ENCODE results near the gene AKAP10.
"Not testable (repeated sequence)": the region's sequence is repeated elsewhere in the genome, so short reads cannot be mapped to it uniquely, and the experiment has no call there.

AKAP10 gene

GRCh38 chr17:19973156-19973555 lies 4.5 kb downstream of the AKAP10 start:
- Histone ChIP-seq H3K9me3 (replicated peaks; ENCODE audit: low read length) (no peaks in the 10 kb centered on the region), H3K4me1 (ENCODE audit: control insufficient read depth, insufficient read depth, low read length) (peaks cover 7% of the 10 kb centered on the region), H3K27me3 (ENCODE audit: control insufficient read depth, insufficient read depth, low read length) (no peaks in the 10 kb centered on the region), H3K4me3 (ENCODE audit: low read length) (no peak overlapping the region), H3K36me3 (ENCODE audit: insufficient read depth, low read length) (peaks cover 17% of the 10 kb centered on the region), H3K4me2 (ENCODE audit: low read length) (no peak overlapping the region), H3K9ac (ENCODE audit: low read depth, low read length) (no peak overlapping the region)

GRCh38 chr17:19962954-19963353 lies 14.7 kb downstream of the AKAP10 start:
- H3K4me1 ChIP-seq (ENCODE audit: control insufficient read depth, insufficient read depth, low read length); H3K4me3 ChIP-seq (ENCODE audit: low read length); H3K27me3 ChIP-seq (ENCODE audit: control insufficient read depth, insufficient read depth, low read length); H3K9ac ChIP-seq (ENCODE audit: low read depth, low read length); H3K4me2 ChIP-seq (ENCODE audit: low read length); H3K9me3 ChIP-seq (replicated peaks; ENCODE audit: low read length): not testable (repeated sequence)
- H3K36me3 ChIP-seq (ENCODE audit: insufficient read depth, low read length): peaks cover 37% of the 10 kb centered on the region

- Histone ChIP-seq H3K9ac (ENCODE audit: low read depth, low read length) (peak overlapping the region; percentile 29), H3K27me3 (ENCODE audit: control insufficient read depth, insufficient read depth, low read length) (no peaks in the 10 kb centered on the region), H3K36me3 (ENCODE audit: insufficient read depth, low read length) (peaks cover 30% of the 10 kb centered on the region), H3K4me2 (ENCODE audit: low read length) (peak overlapping the region; percentile 68), H3K4me3 (ENCODE audit: low read length) (peak overlapping the region; percentile 45), H3K4me1 (ENCODE audit: control insufficient read depth, insufficient read depth, low read length) (peaks cover 11% of the 10 kb centered on the region), H3K9me3 (replicated peaks; ENCODE audit: low read length) (no peaks in the 10 kb centered on the region)
Observed at GRCh38 chr17:19958023-19958422, 19.6 kb downstream of the AKAP10 start.

DNA sequence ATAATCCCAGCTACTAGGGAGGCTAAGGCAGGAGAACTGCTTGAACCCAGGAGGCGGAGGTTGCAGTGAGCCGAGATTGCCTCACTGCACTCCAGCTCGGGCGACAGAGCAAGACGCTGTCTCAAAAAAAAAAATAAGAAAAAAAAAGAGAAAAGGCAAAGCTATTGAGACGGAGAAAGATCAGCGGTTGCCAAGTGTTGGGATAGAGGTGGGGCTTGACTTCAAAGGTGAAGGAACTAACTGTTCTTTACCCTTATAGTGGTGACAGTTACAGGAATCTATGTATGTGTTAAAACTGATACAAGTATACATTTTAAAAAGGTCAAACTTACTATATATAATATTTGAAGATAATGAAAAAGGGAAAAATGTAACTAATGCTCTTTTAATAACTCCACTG lies 22.5 kb downstream of the AKAP10 start:
- peaks cover 11% of the 10 kb centered on the region for H3K4me1 ChIP-seq (ENCODE audit: control insufficient read depth, insufficient read depth, low read length)
- H3K9me3 ChIP-seq (replicated peaks; ENCODE audit: low read length): no peaks in the 10 kb centered on the region
- no peaks in the 10 kb centered on the region for H3K27me3 ChIP-seq (ENCODE audit: control insufficient read depth, insufficient read depth, low read length)
- H3K4me2 ChIP-seq (ENCODE audit: low read length): no peak overlapping the region
- peaks cover 15% of the 10 kb centered on the region for H3K36me3 ChIP-seq (ENCODE audit: insufficient read depth, low read length)
- no peak overlapping the region for H3K9ac ChIP-seq (ENCODE audit: low read depth, low read length)
- no peak overlapping the region for H3K4me3 ChIP-seq (ENCODE audit: low read length)

DNA sequence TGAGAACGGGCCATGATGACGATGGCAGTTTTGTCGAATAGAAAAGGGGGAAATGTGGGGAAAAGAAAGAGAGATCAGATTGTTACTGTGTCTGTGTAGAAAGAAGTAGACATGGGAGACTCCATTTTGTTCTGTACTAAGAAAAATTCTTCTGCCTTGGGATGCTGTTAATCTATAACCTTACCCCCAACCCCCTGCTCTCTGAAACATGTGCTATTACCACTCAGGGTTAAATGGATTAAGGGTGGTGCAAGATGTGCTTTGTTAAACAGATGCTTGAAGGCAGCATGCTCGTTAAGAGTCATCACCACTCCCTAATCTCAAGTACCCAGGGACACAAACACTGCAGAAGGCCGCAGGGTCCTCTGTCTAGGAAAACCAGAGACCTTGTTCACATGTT lies 26.2 kb downstream of the AKAP10 start:
- not testable (repeated sequence) for H3K27me3 ChIP-seq (ENCODE audit: control insufficient read depth, insufficient read depth, low read length); H3K4me2 ChIP-seq (ENCODE audit: low read length); H3K9ac ChIP-seq (ENCODE audit: low read depth, low read length); H3K9me3 ChIP-seq (replicated peaks; ENCODE audit: low read length); H3K4me3 ChIP-seq (ENCODE audit: low read length); H3K4me1 ChIP-seq (ENCODE audit: control insufficient read depth, insufficient read depth, low read length)
- peaks cover 23% of the 10 kb centered on the region for H3K36me3 ChIP-seq (ENCODE audit: insufficient read depth, low read length)

DNA sequence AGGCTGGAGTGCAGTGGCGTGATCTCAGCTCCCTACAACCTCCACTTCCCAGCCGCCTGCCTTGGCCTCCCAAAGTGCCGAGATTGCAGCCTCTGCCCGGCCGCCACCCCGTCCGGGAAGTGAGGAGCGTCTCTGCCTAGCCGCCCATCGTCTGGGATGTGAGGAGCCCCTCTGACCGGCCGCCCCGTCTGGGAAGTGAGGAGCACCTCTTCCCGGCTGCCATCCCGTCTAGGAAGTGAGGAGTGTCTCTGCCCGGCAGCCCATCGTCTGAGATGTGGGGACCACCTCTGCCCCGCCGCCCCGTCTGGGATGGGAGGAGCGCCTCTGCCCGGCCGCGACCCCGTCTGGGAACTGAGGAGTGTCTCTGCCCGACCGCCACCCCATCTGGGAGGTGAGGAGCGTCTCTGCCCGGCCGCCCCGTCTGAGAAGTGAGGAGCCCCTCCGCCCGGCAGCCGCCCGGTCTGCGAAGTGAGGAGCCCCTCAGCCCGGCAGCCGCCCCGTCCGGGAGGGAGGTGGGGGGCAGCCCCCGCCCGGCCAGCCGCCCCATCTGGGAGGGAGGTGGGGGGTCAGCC lies 26.9 kb downstream of the AKAP10 start:
- not testable (repeated sequence) for H3K4me1 ChIP-seq (ENCODE audit: control insufficient read depth, insufficient read depth, low read length); H3K4me2 ChIP-seq (ENCODE audit: low read length); H3K4me3 ChIP-seq (ENCODE audit: low read length); H3K27me3 ChIP-seq (ENCODE audit: control insufficient read depth, insufficient read depth, low read length); H3K9me3 ChIP-seq (replicated peaks; ENCODE audit: low read length); H3K9ac ChIP-seq (ENCODE audit: low read depth, low read length)
- H3K36me3 ChIP-seq (ENCODE audit: insufficient read depth, low read length): peaks cover 20% of the 10 kb centered on the region

DNA sequence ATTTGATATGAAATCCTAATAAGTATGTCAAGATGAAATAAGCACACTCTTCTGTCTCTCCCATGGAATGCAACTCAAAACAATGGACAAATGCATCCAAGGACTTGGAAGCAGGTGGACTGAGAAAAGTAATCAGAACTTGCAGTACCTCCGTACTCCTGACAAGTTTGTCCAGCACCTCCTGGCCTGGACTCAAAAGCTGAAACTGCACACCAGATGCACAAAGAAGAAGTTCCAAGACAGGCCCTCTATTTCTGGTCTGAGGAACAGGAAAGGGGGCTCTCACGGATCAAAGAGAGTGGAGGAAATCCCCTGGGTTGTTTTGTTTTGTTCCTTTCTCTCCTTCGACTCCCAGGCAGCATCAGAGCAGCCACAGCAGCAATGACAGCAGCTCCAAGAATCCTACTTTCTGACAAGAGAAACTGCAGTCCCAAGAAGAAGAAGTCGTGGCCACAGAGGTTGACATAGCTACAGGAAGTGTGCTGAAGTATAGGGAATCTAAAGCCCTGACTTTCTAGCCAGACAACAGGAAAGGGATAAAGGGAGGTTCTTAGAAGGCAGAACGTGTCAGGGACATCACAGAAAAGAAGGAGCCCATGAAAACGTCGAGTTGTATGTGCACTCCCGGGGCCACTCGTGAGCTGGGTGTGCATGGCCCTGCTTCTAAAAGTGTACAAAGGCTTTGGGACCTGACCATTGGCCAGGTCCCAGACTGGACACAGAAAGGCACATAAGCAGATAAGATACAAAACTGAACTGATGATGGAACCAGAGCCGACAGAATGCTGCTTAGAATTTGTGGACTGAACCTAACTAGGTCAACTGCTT lies 29.3 kb downstream of the AKAP10 start:
- H3K9me3 ChIP-seq (replicated peaks; ENCODE audit: low read length): no peaks in the 10 kb centered on the region
- peaks cover 20% of the 10 kb centered on the region for H3K36me3 ChIP-seq (ENCODE audit: insufficient read depth, low read length)
- H3K9ac ChIP-seq (ENCODE audit: low read depth, low read length): no peak overlapping the region
- no peak overlapping the region for H3K4me3 ChIP-seq (ENCODE audit: low read length)
- no peaks in the 10 kb centered on the region for H3K27me3 ChIP-seq (ENCODE audit: control insufficient read depth, insufficient read depth, low read length)
- no peaks in the 10 kb centered on the region for H3K4me1 ChIP-seq (ENCODE audit: control insufficient read depth, insufficient read depth, low read length)
- no peak overlapping the region for H3K4me2 ChIP-seq (ENCODE audit: low read length)

- H3K36me3 ChIP-seq (ENCODE audit: insufficient read depth, low read length): peaks cover 20% of the 10 kb centered on the region
- H3K4me1 ChIP-seq (ENCODE audit: control insufficient read depth, insufficient read depth, low read length): no peaks in the 10 kb centered on the region
- H3K4me2 ChIP-seq (ENCODE audit: low read length): no peak overlapping the region
- H3K4me3 ChIP-seq (ENCODE audit: low read length): no peak overlapping the region
- no peaks in the 10 kb centered on the region for H3K27me3 ChIP-seq (ENCODE audit: control insufficient read depth, insufficient read depth, low read length)
- H3K9ac ChIP-seq (ENCODE audit: low read depth, low read length): no peak overlapping the region
- no peaks in the 10 kb centered on the region for H3K9me3 ChIP-seq (replicated peaks; ENCODE audit: low read length)
Observed at GRCh38 chr17:19946921-19947320, 30.7 kb downstream of the AKAP10 start.

- H3K4me3 ChIP-seq (ENCODE audit: low read length): no peak overlapping the region
- H3K4me1 ChIP-seq (ENCODE audit: control insufficient read depth, insufficient read depth, low read length): peaks cover 8% of the 10 kb centered on the region
- no peaks in the 10 kb centered on the region for H3K9me3 ChIP-seq (replicated peaks; ENCODE audit: low read length)
- no peak overlapping the region for H3K4me2 ChIP-seq (ENCODE audit: low read length)
- no peaks in the 10 kb centered on the region for H3K27me3 ChIP-seq (ENCODE audit: control insufficient read depth, insufficient read depth, low read length)
- H3K9ac ChIP-seq (ENCODE audit: low read depth, low read length): no peak overlapping the region
- peaks cover 25% of the 10 kb centered on the region for H3K36me3 ChIP-seq (ENCODE audit: insufficient read depth, low read length)
Observed at GRCh38 chr17:19945009-19945626, 32.5 kb downstream of the AKAP10 start.

GRCh38 chr17:19943599-19943998 lies 34.0 kb downstream of the AKAP10 start:
- Histone ChIP-seq H3K27me3 (ENCODE audit: control insufficient read depth, insufficient read depth, low read length) (no peaks in the 10 kb centered on the region), H3K4me3 (ENCODE audit: low read length) (no peak overlapping the region), H3K9me3 (replicated peaks; ENCODE audit: low read length) (no peaks in the 10 kb centered on the region), H3K9ac (ENCODE audit: low read depth, low read length) (no peak overlapping the region), H3K4me1 (ENCODE audit: control insufficient read depth, insufficient read depth, low read length) (peaks cover 8% of the 10 kb centered on the region), H3K36me3 (ENCODE audit: insufficient read depth, low read length) (peaks cover 33% of the 10 kb centered on the region), H3K4me2 (ENCODE audit: low read length) (no peak overlapping the region)

- no peaks in the 10 kb centered on the region for H3K9me3 ChIP-seq (replicated peaks; ENCODE audit: low read length)
- H3K4me3 ChIP-seq (ENCODE audit: low read length): no peak overlapping the region
- peaks cover 8% of the 10 kb centered on the region for H3K4me1 ChIP-seq (ENCODE audit: control insufficient read depth, insufficient read depth, low read length)
- no peak overlapping the region for H3K4me2 ChIP-seq (ENCODE audit: low read length)
- H3K27me3 ChIP-seq (ENCODE audit: control insufficient read depth, insufficient read depth, low read length): no peaks in the 10 kb centered on the region
- H3K36me3 ChIP-seq (ENCODE audit: insufficient read depth, low read length): peaks cover 31% of the 10 kb centered on the region
- H3K9ac ChIP-seq (ENCODE audit: low read depth, low read length): no peak overlapping the region
Observed at GRCh38 chr17:19943026-19943425, 34.6 kb downstream of the AKAP10 start.
